ENCODE data around the gene ATRIP.
"Not testable (repeated sequence)": the region's sequence is repeated elsewhere in the genome, so short reads cannot be mapped to it uniquely, and the experiment has no call there.

Gene ATRIP

DNA sequence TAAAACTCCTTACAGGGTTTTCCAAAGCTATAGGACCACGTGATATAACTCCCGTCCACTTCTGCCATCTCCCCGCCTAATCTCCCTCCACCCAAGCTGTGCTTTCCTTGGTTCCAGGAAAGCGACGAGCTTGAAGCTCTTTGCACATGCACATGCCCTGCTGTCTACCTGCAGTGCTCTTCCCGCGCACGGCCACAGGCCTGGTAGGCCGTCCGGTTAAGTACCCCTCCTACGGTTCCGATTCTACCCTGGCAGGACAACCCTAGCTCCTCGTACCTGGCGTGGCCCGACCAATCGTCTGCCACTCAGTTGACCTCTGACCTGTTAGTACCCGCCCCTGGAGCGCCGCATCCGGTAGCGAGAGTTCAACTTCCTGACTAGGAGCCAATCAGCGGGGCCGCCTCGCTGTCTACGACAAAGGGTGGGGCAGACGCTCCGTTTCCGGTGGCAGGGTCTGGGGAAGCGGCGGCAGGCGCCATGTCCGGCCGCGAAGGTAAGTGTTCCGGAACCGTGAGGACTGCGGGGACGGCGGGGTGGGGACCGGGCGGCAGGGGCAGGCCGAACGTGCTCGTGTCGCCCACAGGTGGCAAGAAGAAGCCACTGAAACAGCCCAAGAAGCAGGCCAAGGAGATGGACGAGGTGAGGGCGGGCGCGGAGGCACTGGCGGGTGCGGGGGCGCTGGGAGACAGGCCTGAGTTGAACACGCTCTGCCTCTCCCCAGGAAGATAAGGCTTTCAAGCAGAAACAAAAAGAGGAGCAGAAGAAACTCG lies 6.5 kb upstream of the ATRIP start, which contains the start of the genes CCDC51 and TMA7:
Gene CCDC51, minus strand, starts transcription at position 300 of the 770 bp plus-strand sequence. CDS start 4,991 bp downstream, outside the sequence.
Gene TMA7, plus strand, starts transcription at position 438 of the 770 bp plus-strand sequence. Its CDS starts 40 bp downstream, at position 478.
- DNase-seq, result peak; percentile 97

DNA sequence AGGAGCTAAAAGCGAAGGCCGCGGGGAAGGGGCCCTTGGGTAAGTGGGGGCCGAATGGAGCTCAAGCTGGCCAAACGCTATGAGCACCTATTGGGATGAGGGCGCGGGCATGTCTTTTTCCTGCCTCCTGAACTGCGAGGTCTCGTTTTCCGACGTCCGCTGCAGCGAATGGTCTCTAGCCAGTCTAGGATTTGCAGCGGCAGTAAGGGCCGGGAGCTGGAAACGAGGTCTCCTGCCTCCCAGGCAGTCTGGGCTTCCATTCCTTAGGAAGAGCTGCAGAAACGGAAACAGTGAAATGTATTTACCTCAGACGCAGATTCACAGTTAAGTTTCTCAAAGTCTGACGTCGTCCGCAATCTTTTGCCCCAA lies 6.0 kb upstream of the ATRIP start:
- DNase-seq, result no peak

DNA sequence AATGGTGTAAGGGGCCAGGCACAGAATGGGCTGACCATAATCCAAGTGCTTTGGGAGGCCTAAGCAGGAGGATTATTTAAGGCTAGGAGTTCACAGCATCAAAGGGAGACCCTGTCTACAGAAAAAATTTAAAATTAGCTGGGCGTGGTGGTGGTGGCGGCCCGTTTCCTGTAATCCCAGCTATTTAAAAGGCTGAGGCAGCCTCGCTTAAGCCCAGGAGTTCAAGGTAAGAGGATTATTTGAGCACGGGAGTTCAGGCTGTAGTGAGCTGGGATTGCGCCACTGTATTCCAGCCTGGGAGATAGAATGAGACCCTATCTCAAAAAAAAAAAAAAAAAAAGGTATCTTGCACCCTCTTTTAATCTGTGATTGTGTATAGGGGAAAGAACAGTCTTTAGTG lies 4.6 kb upstream of the ATRIP start:
- no peak for DNase-seq

- no peak for DNase-seq
Measured at GRCh38 chr3:48445277-48445882, 1.2 kb upstream of the ATRIP start.

DNA sequence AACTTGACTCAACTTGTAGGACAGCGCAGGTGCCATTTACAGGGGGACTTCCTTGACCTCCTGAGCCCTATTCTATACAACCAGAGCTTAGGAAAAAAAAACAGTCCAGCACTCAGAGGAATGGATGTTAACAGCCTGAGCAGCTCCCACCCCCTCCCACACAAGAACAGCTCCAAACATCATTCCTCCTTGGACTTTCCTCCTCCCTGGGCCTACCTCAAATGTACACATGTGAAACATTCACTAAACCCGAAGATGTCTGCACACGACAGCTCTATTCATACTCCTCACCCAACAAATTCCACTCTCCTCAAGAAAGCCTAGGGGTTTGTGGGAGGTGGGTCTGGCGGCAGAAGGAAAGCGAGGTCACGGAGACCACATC lies 503 bp upstream of the ATRIP start:
- no peak for DNase-seq

DNA sequence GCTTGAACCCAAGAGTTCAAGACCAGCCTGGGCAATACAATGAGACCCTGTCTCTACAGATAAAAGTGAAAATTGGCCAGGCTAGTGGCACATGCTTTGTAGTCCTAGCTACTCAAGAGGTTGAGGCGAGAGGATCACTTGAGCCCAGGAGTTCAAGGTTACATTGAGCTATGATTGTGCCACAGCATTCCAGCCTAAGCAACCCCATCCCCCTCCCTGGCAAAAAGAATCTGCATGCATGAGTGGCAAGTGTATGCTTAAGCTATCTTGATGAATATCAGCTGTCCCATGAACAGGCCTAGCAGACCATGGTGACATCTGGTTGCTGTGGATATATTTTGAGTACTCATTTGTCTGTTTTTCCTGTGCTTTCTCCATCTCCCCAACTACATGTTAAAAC lies 4.7 kb downstream of the ATRIP start:
- DNase-seq, result no peak

DNA sequence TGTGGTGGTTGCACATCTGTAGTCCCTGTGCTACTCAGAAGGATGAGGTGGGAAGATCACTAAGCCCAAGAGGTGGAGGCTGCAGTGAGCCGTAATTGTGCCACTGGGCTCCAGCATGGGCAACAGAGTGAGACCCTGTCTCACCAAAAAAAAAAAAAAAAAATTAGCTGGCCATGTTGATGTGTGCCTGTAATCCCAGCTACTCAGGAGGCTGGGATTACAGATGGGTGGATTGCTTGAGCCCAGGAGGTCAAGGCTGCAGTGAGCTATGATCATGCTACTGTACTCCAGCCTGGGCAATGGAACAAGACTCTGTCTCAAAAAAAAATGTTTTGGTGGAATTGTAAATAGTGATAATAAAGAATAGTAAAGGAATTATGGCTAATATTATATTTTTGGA lies 9.9 kb downstream of the ATRIP start:
- no peak for DNase-seq

DNA sequence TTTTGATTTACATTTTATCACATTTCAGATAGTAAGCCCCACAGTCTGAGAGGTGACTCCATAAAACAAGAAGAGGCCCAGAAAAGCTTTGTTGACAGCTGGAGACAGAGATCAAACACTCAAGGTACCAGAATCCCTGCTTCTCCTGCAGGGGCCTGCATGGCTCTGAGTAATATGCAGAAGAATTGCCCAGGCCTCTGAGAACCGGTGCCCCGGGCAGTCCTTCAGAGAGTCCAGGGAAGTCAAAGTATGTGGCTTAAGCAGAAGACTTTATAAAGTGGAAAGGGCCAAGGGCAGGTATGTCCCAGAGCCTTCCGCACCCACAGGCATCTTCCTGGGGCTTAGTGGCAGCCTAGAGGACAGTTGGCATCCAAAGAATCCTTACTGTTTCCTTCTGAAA lies 12.8 kb downstream of the ATRIP start:
- DNase-seq, result no peak

GRCh38 chr3:48459773-48460516 lies 13.4 kb downstream of the ATRIP start:
- no peak for DNase-seq

DNA sequence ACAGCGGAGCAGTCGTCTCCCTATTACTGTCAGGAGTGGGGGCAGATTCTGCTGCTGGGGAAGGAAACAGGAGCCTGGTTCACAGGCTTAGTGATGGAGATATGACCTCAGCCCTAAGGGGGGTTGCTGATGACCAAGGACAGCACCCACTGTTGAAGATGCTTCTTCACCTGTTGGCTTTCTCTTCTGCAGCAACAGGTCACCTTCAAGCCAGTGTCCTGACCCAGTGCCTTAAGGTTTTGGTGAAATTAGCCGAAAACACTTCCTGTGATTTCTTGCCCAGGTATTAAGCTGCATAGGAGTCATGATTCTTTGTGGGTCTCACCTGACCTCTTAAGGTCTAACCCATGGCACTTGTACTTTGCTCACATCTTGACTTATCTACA lies 14.0 kb downstream of the ATRIP start:
- no peak for DNase-seq

- not testable (repeated sequence) for DNase-seq
Measured at GRCh38 chr3:48461767-48462166, 15.2 kb downstream of the ATRIP start.

DNA sequence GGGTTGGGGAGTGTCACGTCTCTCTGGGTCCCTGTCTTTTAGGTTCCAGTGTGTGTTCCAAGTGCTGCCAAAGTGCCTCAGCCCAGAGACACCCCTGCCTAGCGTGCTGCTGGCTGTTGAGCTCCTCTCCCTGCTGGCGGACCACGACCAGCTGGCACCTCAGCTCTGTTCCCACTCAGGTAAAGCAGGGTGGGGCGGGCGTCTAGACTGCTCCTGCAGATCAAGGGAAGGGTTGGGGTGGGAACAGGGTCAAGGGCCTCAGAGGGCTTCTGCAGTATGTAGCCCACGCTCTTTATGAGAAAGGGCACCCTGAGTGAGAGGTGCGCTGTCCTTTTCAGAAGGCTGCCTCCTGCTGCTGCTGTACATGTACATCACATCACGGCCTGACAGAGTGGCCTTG lies 17.2 kb downstream of the ATRIP start:
- no peak for DNase-seq

DNA sequence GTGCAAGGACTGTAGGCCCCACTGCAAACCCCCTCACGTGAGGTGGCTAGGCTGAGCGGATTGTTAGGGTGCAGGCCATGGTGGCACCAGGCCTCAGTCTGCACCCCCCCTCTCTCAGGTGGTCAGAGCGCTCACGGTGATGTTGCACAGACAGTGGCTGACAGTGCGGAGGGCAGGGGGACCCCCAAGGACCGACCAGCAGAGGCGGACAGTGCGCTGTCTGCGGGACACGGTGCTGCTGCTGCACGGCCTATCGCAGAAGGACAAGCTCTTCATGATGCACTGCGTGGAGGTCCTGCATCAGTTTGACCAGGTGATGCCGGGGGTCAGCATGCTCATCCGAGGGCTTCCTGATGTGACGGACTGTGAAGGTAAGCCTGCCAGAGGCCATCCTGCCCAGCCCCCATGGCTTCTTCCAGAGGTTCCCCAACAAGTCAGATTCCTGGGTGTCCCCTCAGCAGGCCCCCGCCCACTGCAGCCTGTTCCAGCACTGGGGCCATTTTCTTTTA lies 18.2 kb downstream of the ATRIP start:
- no peak for DNase-seq

DNA sequence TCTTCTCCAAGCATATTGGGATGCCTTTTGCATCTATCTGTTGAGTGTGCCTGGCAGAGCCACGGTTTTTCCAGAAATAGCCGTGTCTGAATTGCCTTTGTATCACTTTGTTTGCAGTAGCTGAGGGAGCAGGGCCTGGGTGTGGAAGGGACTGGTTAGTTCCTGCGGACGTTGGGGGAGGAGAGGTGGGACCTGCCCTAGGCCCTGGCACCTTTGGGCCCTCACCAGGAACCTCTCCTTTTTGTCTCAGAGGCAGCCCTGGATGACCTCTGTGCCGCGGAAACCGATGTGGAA lies 18.6 kb downstream of the ATRIP start:
- no peak for DNase-seq

DNA sequence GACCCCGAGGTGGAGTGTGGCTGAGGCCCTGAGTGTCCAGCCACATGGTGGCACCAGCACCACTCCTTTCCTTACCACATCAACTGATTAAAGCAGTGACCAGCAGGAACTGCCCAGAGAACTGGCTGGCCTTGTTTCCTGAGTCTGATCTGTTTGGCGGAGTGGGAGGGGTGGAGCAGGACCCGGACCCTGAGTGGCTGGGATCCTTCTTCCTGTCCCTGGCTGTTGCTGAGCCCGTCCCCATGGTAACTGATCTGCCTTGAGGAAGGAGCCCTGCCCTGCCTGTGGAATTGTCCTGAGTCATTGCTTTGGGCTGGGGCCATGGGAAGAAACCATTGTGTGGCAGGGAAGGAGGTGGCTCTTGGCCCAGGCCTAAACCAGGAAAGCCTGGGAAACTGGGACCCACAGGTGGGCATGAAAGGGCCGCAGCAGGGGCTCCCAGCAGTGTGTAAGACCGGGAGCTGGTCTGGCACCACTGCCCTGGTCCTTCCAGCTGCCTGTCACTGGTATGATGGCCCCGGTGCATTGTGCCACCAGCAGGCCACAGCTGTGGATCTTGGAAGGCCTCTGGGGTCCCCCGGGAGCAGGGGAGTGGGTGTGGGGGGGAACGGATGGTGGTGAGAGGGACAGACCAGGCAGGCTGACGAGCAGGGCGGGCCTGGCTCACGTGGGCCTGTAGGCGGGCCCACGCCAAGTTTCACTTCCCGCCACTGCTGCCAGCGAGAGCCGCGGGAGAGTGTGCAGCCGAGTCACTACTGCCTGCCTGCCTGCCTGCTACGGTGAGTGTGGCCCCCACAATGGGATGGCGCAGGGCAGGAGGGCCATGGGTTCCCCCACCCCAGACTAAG lies 19.2 kb downstream of the ATRIP start:
- peak; percentile 79 for DNase-seq

- peak; percentile 45 for DNase-seq
Measured at GRCh38 chr3:48466386-48467109, 20.0 kb downstream of the ATRIP start.

DNA sequence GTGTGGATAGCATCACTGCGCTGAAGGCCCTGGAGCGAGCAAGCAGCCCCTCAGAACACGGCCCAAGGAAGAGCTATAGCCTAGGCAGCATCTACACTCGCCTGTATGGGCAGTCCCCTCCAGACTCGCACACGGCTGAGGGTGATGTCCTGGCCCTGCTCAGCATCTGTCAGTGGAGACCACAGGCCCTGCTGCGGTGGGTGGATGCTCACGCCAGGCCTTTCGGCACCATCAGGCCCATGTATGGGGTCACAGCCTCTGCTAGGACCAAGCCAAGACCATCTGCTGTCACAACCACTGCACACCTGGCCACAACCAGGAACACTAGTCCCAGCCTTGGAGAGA lies 20.5 kb downstream of the ATRIP start:
- no peak for DNase-seq

DNA sequence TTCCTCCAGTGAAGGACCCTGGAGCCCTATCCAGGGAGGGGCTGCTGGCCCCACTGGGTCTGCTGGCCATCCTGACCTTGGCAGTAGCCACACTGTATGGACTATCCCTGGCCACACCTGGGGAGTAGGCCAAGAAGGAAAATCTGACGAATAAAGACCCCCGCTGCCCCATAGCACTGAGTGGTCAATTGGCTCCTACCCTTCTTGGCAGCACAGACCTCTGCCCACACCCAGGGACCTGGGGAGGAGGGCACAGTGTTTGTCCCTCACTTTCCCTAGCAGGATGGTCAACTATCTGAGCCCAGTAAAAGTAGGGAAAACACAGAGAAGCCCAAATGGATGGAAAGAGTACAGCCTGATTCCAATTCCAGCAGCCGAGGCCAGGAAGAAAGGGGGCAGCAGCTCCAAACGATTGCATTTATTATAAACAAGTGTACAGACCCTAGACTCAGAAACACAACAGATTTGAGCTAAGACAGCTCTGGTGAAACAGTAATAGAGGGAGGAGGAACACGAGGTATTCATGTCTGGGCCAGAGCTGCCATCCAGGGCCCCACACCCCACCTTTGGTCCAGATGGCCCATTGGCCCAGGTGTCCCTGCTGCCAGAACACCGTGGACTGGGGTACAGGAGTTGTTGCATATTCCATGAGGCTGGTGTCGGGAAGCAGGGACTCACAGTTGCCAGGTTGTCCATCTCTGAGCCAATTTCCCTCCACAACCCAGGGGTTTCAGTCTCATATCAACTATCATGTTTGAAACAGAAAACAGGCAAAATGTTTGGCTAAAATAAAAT lies 21.1 kb downstream of the ATRIP start:
- no peak for DNase-seq

GRCh38 chr3:48468329-48468731 lies 21.8 kb downstream of the ATRIP start:
- DNase-seq, result no peak

DNA sequence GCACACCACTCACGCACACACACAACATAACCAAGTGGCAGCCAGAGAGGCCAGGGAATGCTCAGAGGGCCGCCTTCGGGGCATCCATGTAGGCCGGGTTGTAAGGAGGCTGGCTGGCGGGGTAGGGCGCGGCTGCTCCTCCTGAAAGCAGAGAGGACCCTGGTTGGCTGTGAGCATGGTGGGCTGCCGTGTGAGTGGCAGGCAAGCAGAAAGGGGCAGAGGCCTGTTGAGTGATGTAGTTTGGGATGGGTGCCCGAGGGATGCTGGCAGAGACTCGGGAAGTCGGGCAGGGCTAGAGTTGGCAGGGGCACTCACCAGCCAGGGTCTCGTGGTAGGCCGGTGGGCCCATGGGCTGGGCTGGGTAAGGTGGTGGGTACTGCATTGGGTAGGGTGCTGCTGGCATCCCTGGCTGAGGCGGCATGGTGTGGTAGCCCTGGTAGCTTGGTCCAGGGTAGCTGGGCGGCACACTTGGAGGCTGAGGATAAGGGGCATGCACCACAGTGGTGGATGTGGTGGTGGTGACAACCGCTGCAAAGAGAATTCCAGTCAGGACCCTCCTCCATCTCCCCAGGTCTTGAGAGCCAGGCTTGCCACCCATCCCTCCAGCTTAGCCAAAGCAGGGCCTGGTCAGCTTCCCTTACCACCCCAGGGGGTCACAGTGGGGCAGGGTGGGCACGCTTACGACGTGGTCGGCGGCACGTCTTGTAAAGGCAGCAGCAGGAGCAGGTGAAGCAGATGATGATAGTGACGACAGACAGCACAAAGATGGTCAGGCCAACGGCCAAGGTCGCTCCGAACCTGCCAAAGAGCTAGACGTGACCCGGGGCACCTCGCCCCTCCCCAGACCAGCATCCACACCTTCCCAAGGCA lies 22.7 kb downstream of the ATRIP start:
- no peak for DNase-seq

DNA sequence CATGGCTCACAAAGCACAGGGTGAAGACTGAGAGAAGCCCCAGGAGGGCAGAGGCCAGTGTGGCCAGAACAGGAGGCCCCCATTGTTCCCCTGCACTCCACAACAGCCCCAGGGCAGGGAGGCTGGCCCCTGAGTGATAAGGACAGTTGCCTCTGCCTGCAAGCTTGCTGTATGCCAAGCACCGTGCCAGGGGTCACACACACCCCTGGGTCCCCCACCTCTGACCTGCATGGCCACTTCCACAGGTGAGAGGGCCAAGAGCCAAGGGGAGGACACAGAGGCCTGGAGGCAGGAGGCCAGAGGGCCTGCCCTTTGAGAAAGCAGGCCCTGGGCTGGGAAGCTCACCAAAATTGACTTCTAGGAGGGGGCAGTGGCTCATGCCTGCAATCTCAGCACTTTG lies 23.7 kb downstream of the ATRIP start:
- DNase-seq, result no peak

Measured in activated T-cell treated with anti-CD3 and anti-CD28 coated beads, Interleukin-2, amount 50 U/mL, for 1 hour (primary cell).